Lower leg skin (tissue), 3 donors: Measurements from ENCODE around the gene SORCS2.

ENCODE experiments used
- CTCF ChIP-seq, 3 donors: fragments of 450-650 bp; IDR thresholded peaks; one replicate each; pipeline ENCODE4 v1.5.1; 2016; ENCODE audit warnings: antibody characterized with exemption in 3 of 3, mild to moderate bottlenecking in 3 of 3, moderate library complexity in 2 of 3
- POLR2A ChIP-seq, 2 donors: fragments of 450-650 bp; IDR thresholded peaks; one replicate each; pipeline ENCODE4 v1.6.1; 2016 to 2017; ENCODE audit warnings: antibody characterized with exemption in 2 of 2, mild to moderate bottlenecking in 1 of 2, moderate library complexity in 1 of 2

GRCh38 chr4:7398788-7399439 is 206.6 kb downstream of the SORCS2 start:
- no peak for TF ChIP-seq POLR2A (IDR thresholded peaks at IDR 0.05)
- TF ChIP-seq CTCF (IDR thresholded peaks at IDR 0.05) = no peak
